LNCaP clone FGC (cell line): Measurements from ENCODE around the gene ESD.

Experiments used
- DNase-seq: peaks from one replicate; pipeline ENCODE4 v3.0.0-alpha.2; 2011; ENCODE audit warnings: low read depth
- H3K4me3 ChIP-seq: 2 replicates; pipeline ENCODE4 v1.5.1; 2011; ENCODE audit warnings: mild to moderate bottlenecking, low read depth, low read length, control low read depth
- CTCF ChIP-seq: IDR thresholded peaks from 2 replicates; pipeline ENCODE4 v1.5.1; 2012; ENCODE audit warnings: mild to moderate bottlenecking; ENCODE audit not compliant: control insufficient read depth, insufficient read depth; ENCODE audit errors: extremely low read depth

Gene ESD

DNA sequence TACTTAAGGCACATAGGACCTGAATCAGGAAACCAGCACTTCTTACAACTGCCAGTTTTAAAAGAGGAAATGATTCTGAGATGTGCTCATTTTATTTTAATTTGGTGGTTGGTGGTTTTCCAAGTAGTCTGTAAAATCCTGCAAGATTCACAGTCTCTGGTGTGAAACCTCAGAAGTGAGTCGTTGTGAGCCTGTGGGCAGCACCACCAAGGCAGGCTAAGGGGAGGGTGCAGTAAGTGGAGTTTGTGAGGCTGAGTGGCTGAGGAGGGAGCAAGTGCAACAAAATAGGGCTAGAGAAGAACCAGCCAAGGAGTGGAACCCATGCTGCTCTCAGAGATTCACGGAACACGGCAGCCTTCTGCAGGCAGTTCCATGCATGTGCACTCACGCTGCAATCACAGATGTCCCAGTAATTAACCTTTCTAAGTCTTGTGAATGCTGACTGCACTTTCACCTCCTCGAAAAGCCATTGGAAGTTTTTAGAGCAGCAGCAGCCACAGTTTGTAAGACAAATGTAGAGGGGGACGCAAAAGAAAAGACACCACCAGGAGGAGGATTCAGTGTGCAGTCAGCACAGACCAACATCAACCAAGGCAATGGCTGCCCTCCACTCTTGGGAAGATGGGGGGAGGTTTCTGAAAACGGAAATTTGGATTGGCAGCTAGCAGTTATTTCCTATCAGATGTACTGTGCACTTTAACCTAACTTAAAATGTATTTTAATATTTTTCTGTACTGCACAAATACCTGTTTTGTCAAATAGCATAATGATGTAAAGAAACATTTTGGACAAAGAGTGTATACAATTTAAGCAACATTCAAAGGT, 44.9 kb downstream of the ESD start:
- no peak overlapping the region for H3K4me3 ChIP-seq
- TF ChIP-seq CTCF, result no peak
- DNase-seq, result no peak

DNA sequence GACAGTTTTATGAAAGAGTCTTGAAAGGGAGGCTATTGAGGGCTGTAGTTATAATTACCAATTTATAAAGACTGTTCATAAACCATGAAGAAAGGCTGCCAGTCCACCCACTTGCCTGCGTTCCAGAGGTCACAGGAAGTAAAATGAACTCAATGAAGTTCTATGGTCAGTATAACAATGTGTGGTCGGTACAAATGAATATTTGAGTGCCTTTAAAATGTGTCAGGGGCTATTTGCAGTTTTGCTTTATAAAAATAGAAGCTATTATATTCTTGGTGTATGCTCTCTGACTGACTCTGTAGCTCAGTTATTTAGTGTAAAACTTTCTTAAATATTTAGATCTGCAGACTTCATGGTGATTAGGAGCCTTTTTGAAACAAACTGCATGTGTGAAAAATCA, 47.0 kb downstream of the ESD start:
- DNase-seq, result no peak
- H3K4me3 ChIP-seq, result no peak overlapping the region
- no peak for TF ChIP-seq CTCF

- H3K4me3 ChIP-seq, result no peak overlapping the region
- DNase-seq, result no peak
- TF ChIP-seq CTCF, result no peak
These were observed 48.7 kb downstream of the ESD start for GRCh38 chr13:46748300-46748699.

- no peak overlapping the region for H3K4me3 ChIP-seq
- no peak for TF ChIP-seq CTCF
- no peak for DNase-seq
These were observed 49.7 kb downstream of the ESD start for GRCh38 chr13:46747031-46747820.

GRCh38 chr13:46745706-46746105, 51.3 kb downstream of the ESD start:
- no peak for DNase-seq
- no peak for TF ChIP-seq CTCF
- H3K4me3 ChIP-seq, result no peak overlapping the region

DNA sequence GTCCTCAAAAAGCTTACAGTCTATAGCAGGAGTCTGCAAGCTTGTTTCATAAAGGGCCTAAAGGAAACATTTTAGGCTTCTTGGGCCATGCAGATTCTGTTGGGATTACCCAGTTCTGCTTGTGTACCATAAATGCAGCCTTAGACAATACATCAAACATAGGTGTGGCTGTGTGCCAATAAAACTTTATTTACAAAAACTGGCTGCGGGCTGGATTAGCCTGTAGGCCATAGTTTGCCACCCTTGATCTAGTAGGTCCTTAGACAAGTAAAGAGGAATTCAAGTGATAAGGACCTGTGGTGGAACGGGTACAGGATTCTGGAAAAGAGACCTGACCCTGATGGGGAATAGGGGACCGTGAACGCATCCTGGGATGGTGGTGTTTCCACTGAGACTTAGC, 51.9 kb downstream of the ESD start:
- no peak overlapping the region for H3K4me3 ChIP-seq
- TF ChIP-seq CTCF, result no peak
- no peak for DNase-seq
